Smooth muscle cell (in vitro differentiated cells): ENCODE results near the gene OPCML. TPM values are rescaled to one million over a fixed set of nuclear protein-coding genes. Genes with fewer than 3 reads are reported as not detected.

Source experiments
- DNase-seq: peaks from one replicate; lab custom pipeline; 2025; ENCODE audit not compliant: unreplicated experiment; lab: John Stamatoyannopoulos, UW
- H2AFZ ChIP-seq: fragments of 200-600 bp; sonication (generic); 2 replicates; pipeline ENCODE4 v1.6.0; 2016; ENCODE audit warnings: antibody characterized with exemption, low read depth, mild to moderate bottlenecking
- H3F3A ChIP-seq: fragments of 200-600 bp; sonication (generic); 2 replicates; pipeline ENCODE4 v1.6.0; 2017; ENCODE audit warnings: antibody characterized with exemption, low read depth
- H3K27ac ChIP-seq: fragments of 200-600 bp; sonication (generic); 2 replicates; pipeline ENCODE4 v1.5.1; 2016; ENCODE audit warnings: low read depth, mild to moderate bottlenecking
- H3K27me3 ChIP-seq: fragments of 200-600 bp; sonication (generic); 2 replicates; pipeline ENCODE4 v1.6.1; 2016; ENCODE audit warnings: low read depth, mild to moderate bottlenecking
- H3K36me3 ChIP-seq: fragments of 200-600 bp; sonication (generic); 2 replicates; pipeline ENCODE4 v1.5.1; 2016; ENCODE audit warnings: low read depth
- H3K4me1 ChIP-seq: fragments of 200-600 bp; sonication (generic); 2 replicates; pipeline ENCODE4 v1.5.1; 2016; ENCODE audit warnings: low read depth
- H3K4me2 ChIP-seq: fragments of 200-600 bp; sonication (generic); 2 replicates; pipeline ENCODE4 v1.6.0; 2016; ENCODE audit warnings: mild to moderate bottlenecking
- H3K4me3 ChIP-seq: fragments of 200-600 bp; sonication (generic); 2 replicates; pipeline ENCODE4 v1.5.1; 2016; ENCODE audit warnings: mild to moderate bottlenecking
- H3K79me2 ChIP-seq: fragments of 200-600 bp; sonication (generic); 2 replicates; pipeline ENCODE4 v1.6.0; 2016; ENCODE audit warnings: low read depth, mild to moderate bottlenecking
- H3K9ac ChIP-seq: fragments of 200-600 bp; sonication (generic); 2 replicates; pipeline ENCODE4 v1.6.0; 2016; ENCODE audit warnings: low read depth
- H3K9me3 ChIP-seq: fragments of 200-600 bp; sonication (generic); replicated peaks from 2 replicates; pipeline ENCODE4 v1.5.1; 2016; ENCODE audit warnings: low read depth
- H4K20me1 ChIP-seq: fragments of 200-600 bp; sonication (generic); 2 replicates; pipeline ENCODE4 v1.6.0; 2016; ENCODE audit warnings: low read depth
- WGBS: methylation state at CpG from one replicate; pipeline ENCODE4 v1.1.7; 2016; ENCODE audit warnings: low lambda C conversion rate; 5-methylcytosine and 5-hydroxymethylcytosine counted together
- polyA plus RNA-seq: library from polyadenylated mRNA; unstranded; fragments of >200 nt; fragmentation: Nextera tagmentation; extraction: Ambion mirVana; gene quantifications from 2 replicates; pipeline ENCODE4 v1.2.1, GENCODE V29; 2016
- total RNA-seq: library from RNA; depleted of rRNA; stranded (reverse); fragments of >200 nt; gene quantifications from 2 replicates; pipeline ENCODE4 v1.2.3, GENCODE V29; 2014
- TF ChIP-seq, protein P1 (sequence below): fragments of 200-600 bp; sonication (generic); IDR thresholded peaks from 2 replicates; pipeline ENCODE4 v1.5.1; 2017; ENCODE audit warnings: borderline replicate concordance, mild to moderate bottlenecking, antibody characterized with exemption; ENCODE audit not compliant: insufficient read depth, poor library complexity, severe bottlenecking

The OPCML gene
- total and polyA plus RNA-seq, 2 experiments from 2014 or later: 0.42 to 0.58 TPM

DNA sequence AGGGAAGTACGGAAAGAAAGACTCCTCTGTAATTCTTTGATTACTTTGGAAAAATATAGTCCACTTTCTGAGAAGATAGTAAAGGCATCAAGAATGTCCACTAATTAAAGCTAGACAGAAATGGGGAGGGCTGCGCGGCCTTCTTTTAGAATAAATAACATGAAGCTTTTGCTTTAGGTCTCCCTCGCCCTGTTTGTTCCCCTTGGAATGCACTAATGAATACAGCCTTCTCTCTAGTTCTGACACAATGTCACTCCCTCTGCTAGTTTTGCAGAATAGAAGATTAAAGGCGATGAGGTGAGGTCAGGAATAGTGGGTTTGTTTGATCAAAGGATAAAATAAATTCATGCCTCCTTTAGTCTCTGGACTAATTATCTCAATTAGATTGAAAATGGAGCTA lies 543.9 kb downstream of the OPCML start:
- peaks cover 38% of the 10 kb centered on the region for H3K27me3 ChIP-seq
- H3K4me1 ChIP-seq: peaks cover 2% of the 10 kb centered on the region
- H3F3A ChIP-seq: no peaks in the 10 kb centered on the region
- H3K36me3 ChIP-seq: no peaks in the 10 kb centered on the region
- H3K27ac ChIP-seq: no peak overlapping the region
- no peak overlapping the region for H3K9ac ChIP-seq
- no peak overlapping the region for H2AFZ ChIP-seq
- TF ChIP-seq, protein P1, sequence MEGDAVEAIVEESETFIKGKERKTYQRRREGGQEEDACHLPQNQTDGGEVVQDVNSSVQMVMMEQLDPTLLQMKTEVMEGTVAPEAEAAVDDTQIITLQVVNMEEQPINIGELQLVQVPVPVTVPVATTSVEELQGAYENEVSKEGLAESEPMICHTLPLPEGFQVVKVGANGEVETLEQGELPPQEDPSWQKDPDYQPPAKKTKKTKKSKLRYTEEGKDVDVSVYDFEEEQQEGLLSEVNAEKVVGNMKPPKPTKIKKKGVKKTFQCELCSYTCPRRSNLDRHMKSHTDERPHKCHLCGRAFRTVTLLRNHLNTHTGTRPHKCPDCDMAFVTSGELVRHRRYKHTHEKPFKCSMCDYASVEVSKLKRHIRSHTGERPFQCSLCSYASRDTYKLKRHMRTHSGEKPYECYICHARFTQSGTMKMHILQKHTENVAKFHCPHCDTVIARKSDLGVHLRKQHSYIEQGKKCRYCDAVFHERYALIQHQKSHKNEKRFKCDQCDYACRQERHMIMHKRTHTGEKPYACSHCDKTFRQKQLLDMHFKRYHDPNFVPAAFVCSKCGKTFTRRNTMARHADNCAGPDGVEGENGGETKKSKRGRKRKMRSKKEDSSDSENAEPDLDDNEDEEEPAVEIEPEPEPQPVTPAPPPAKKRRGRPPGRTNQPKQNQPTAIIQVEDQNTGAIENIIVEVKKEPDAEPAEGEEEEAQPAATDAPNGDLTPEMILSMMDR: no peak
- 88% methylated on average over 5 of the region's 5 CpGs for WGBS
- no peak for DNase-seq
- H4K20me1 ChIP-seq: no peaks in the 10 kb centered on the region
- H3K9me3 ChIP-seq: no peaks in the 10 kb centered on the region
- no peak overlapping the region for H3K4me2 ChIP-seq
- H3K79me2 ChIP-seq: no peaks in the 10 kb centered on the region
- H3K4me3 ChIP-seq: no peak overlapping the region

DNA sequence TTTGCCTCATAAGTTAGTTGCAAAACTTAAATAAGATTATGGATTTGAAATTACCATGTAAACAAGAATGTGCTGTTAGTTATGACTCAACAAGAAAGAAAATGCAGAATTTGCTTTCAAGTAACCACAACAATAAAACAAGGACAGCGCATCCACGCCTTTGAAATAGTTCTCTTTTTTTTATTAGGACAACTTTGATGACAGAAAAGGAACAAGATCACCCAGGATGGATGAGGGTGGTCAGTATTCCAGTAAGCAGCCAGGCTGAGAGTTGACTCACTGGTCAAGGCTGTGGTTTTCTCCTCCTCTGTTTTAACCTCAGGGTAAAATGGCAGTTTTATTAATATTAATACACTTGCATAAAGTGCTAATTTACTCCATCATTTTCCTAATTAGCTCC lies 544.4 kb downstream of the OPCML start:
- TF ChIP-seq, protein P1: no peak

DNA sequence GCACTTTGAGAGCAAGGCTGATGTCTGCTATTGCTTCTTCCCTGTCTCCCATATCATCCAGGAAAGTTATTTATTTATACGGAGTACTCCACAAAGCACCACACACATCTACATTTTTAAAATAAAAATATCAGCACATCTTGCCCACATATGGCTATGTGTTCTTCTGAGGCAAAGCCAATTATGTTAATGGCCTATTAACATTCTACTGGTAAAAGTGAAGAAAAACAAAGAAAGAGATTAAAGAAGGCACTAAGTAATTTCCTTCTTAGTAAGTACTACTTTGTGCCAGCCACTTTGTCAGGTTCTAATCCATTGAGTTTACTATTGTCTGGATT lies 548.7 kb downstream of the OPCML start:
- H3K27ac ChIP-seq: no peak overlapping the region
- no peak overlapping the region for H2AFZ ChIP-seq
- TF ChIP-seq, protein P1: no peak
- no peaks in the 10 kb centered on the region for H3K9me3 ChIP-seq
- H4K20me1 ChIP-seq: no peaks in the 10 kb centered on the region
- H3K4me2 ChIP-seq: no peak overlapping the region
- no peak overlapping the region for H3K9ac ChIP-seq
- no peaks in the 10 kb centered on the region for H3K79me2 ChIP-seq
- H3K4me1 ChIP-seq: no peaks in the 10 kb centered on the region
- WGBS: 85% methylated on average over 1 of the region's 1 CpG
- no peaks in the 10 kb centered on the region for H3F3A ChIP-seq
- peaks cover 4% of the 10 kb centered on the region for H3K27me3 ChIP-seq
- no peak overlapping the region for H3K4me3 ChIP-seq
- DNase-seq: no peak
- H3K36me3 ChIP-seq: no peaks in the 10 kb centered on the region

More for the DNA sequence above, 544.4 kb downstream of the OPCML start:
- no peaks in the 10 kb centered on the region for H3K4me1 ChIP-seq
- H3K27ac ChIP-seq: no peak overlapping the region
- no peak overlapping the region for H3K4me3 ChIP-seq
- H3K36me3 ChIP-seq: no peaks in the 10 kb centered on the region
- H3K9ac ChIP-seq: no peak overlapping the region
- no peak overlapping the region for H2AFZ ChIP-seq
- peaks cover 34% of the 10 kb centered on the region for H3K27me3 ChIP-seq
- no peaks in the 10 kb centered on the region for H3K9me3 ChIP-seq
- 20% methylated on average over 2 of the region's 2 CpGs for WGBS
- H3K79me2 ChIP-seq: no peaks in the 10 kb centered on the region
- no peak overlapping the region for H3K4me2 ChIP-seq
- H3F3A ChIP-seq: no peaks in the 10 kb centered on the region
- DNase-seq: no peak
- H4K20me1 ChIP-seq: no peaks in the 10 kb centered on the region

DNA sequence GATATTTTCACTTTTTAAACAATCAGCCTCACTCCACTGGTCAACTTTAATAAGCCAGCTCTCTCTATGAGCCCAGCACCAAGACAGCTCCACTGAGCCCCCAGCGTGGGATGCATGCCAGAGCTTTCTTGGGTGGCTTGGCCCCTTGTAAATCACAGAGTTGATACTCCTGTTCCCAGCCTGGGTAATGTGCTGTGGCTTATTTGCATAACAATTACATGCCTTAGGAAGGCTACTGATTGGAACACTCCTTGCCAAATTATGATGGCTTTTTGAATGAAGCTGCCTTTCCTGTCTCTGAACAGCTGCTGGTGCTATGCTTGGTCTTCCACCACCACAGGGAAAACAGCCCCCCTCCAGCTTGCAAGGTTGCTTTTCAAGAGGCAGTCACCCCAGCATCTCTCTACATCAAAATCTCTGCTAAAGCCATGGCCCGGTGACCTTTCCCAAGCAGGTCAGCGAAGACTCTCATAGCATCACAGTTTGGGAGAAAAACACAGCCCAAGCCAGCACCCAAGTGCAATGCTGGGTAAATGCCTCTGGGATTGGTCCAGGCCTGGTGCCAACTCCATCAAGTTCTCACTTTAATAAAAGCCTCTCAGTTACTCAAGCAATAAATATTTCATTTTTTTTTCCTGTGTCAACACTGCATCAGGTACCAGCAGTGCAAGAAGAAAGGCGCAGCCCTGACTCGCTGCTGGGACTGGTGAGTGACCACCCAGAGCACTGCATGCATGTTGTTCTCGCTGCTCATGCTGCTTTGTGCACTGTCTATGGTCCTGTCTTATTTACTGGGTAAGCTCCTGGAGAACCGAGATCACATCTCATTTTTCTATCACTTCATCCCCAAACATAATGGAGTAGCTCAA lies 549.3 kb downstream of the OPCML start:
- Histone ChIP-seq H3K4me2 (no peak overlapping the region), H3F3A (no peaks in the 10 kb centered on the region), H3K4me3 (no peak overlapping the region), H3K36me3 (no peaks in the 10 kb centered on the region), H3K27me3 (peaks cover 8% of the 10 kb centered on the region), H3K79me2 (no peaks in the 10 kb centered on the region), H4K20me1 (no peaks in the 10 kb centered on the region), H3K4me1 (no peaks in the 10 kb centered on the region), H3K9ac (no peak overlapping the region), H2AFZ (no peak overlapping the region), H3K27ac (no peak overlapping the region), H3K9me3 (no peaks in the 10 kb centered on the region)
- no peak for DNase-seq
- TF ChIP-seq, protein P1: no peak
- WGBS: 86% methylated on average over 7 of the region's 7 CpGs
